Activated naive CD4-positive, alpha-beta T cell treated with anti-CD3 and anti-CD28 coated beads, Interleukin-2, amount 50 U/mL, for 24 hours (primary cell): Measurements from ENCODE around the gene USP53.
"Not testable (repeated sequence)": the region's sequence is repeated elsewhere in the genome, so short reads cannot be mapped to it uniquely, and the experiment has no call there.

Experiments
- H3K27ac Mint-ChIP-seq: one replicate; pipeline ENCODE4 v1.8.0; 2021; ENCODE audit warnings: mild to moderate bottlenecking, mixed read lengths
- H3K27me3 Mint-ChIP-seq: one replicate; pipeline ENCODE4 v1.8.0; 2021; ENCODE audit warnings: mixed read lengths
- H3K36me3 Mint-ChIP-seq: one replicate; pipeline ENCODE4 v1.8.0; 2021; ENCODE audit warnings: mixed read lengths
- H3K4me1 Mint-ChIP-seq: one replicate; pipeline ENCODE4 v1.8.0; 2021; ENCODE audit warnings: mixed read lengths
- H3K4me3 Mint-ChIP-seq: one replicate; pipeline ENCODE4 v1.8.0; 2021; ENCODE audit warnings: mild to moderate bottlenecking, mixed read lengths
- H3K9me3 Mint-ChIP-seq: one replicate; pipeline ENCODE4 v1.8.0; 2021; ENCODE audit warnings: mixed read lengths

Gene USP53

GRCh38 chr4:119310826-119311225, 98.3 kb downstream of the USP53 start:
- Mint-ChIP-seq H3K36me3 (no peaks in the 10 kb centered on the region), H3K9me3 (no peaks in the 10 kb centered on the region), H3K4me1 (no peaks in the 10 kb centered on the region), H3K4me3 (no peak overlapping the region), H3K27ac (no peak overlapping the region), H3K27me3 (no peaks in the 10 kb centered on the region)

DNA sequence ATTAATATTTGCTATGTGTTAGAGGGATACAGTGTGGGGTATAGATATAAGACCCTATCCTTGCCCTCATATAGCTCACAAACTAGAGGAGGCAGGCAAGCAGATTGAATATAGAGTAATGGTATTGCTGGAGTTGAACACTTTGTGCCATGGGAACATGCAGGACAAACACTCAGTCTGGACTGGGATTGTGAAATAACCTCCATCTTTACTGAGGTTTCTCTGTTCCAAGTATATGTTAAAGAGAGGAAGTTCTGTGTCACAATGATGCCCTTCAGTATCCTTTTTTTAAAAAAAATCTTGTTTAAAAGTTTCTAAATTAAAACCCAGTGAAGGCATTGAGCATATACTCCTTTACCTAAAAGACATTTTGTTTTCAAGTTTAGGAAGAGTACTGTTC, 100.7 kb downstream of the USP53 start:
- Mint-ChIP-seq H3K4me1 (no peaks in the 10 kb centered on the region), H3K27ac (no peak overlapping the region), H3K27me3 (no peaks in the 10 kb centered on the region), H3K36me3 (no peaks in the 10 kb centered on the region), H3K9me3 (no peaks in the 10 kb centered on the region), H3K4me3 (no peak overlapping the region)

DNA sequence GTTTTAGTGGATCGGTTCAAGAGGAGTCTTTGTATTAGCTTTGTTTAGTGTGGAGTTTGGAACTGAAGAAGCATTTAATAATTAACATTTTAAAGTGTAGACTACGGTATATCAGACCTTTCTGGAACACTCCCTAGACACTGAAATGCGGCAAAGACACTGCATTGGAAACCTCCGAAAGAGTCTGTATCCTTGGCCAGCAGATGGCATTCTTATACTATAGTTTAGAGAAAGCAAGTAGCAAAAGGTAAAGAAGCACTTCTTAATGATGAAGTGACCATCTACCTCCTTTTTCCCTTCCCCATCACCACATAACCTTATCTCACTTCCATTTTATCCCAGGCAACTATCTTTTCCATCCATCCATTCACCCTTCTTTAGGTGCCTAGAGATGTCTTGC, 101.8 kb downstream of the USP53 start:
- no peak overlapping the region for H3K27ac Mint-ChIP-seq
- H3K4me3 Mint-ChIP-seq = no peak overlapping the region
- H3K9me3 Mint-ChIP-seq = no peaks in the 10 kb centered on the region
- no peaks in the 10 kb centered on the region for H3K4me1 Mint-ChIP-seq
- no peaks in the 10 kb centered on the region for H3K36me3 Mint-ChIP-seq
- no peaks in the 10 kb centered on the region for H3K27me3 Mint-ChIP-seq

- H3K4me3 Mint-ChIP-seq = no peak overlapping the region
- H3K27me3 Mint-ChIP-seq = no peaks in the 10 kb centered on the region
- no peak overlapping the region for H3K27ac Mint-ChIP-seq
- H3K36me3 Mint-ChIP-seq = no peaks in the 10 kb centered on the region
- H3K9me3 Mint-ChIP-seq = no peaks in the 10 kb centered on the region
- H3K4me1 Mint-ChIP-seq = no peaks in the 10 kb centered on the region
These were observed 102.5 kb downstream of the USP53 start for GRCh38 chr4:119315036-119315435.

DNA sequence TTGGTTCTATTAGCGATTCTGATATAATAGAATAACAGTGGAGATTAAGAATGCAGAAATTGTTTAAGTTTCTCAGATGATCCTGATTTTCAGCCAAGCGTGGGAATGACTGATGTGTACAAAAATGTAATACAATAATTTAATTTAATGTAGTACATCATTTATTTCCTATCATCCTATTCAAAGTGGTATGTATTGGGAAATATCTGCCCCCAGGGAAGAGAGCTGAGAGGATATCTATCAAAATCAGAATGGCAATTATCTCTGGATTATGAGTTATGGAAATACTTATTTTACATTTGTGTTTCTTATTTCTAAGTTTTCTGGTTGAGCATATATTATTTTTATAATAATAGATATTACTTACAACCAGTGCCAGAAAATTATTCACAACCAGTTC, 105.5 kb downstream of the USP53 start:
- peaks cover 3% of the 10 kb centered on the region for H3K4me1 Mint-ChIP-seq
- H3K36me3 Mint-ChIP-seq = no peaks in the 10 kb centered on the region

DNA sequence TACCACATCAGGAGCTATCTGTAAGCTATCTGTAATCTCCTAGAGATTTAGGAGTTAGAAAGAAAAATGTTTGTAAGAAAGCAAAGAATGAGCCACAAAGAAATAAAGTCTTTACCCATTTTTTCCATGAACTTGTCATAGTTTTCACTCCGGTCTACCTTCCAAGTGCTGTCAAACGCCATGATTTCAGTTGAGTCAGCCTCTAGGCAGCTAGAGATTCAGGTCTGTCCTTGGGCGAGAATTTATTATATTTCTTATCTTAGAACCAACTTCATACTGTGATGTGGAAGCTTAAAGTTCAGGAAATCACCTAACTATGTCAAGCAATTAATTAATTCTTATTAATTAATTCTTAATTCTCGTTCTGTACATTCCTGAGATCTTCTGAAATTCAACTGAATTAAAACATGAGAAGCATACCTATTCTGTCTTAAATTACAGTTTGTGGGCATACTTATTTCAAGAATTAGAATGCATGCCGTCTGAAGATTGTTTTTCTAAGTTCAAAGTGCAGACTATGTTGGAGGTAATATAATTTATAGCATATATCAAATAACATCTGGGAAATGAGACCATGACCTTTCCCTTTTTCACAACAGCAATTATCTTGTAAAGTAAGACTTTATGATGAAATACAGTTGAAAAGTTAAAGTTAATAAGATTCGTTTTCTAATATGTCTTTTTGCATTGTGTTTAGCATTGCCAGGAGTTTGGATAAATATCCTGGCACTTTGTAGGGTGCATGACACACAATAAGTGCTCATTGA, 109.6 kb downstream of the USP53 start, which contains the start of gene FABP2:
FABP2 (minus strand) TSS at position 218 of the 767 bp plus-strand sequence; CDS start at position 182, 36 bp downstream.
- H3K9me3 Mint-ChIP-seq = no peaks in the 10 kb centered on the region
- no peak within 1 kb of the TSS for H3K4me3 Mint-ChIP-seq
- H3K27ac Mint-ChIP-seq = no peak within 1 kb of the TSS
- no peaks in the 10 kb centered on the region for H3K27me3 Mint-ChIP-seq
- no peaks in the 10 kb centered on the region for H3K36me3 Mint-ChIP-seq
- H3K4me1 Mint-ChIP-seq = peaks cover 3% of the 10 kb centered on the region

More for the DNA sequence above, 105.5 kb downstream of the USP53 start:
- no peak overlapping the region for H3K4me3 Mint-ChIP-seq
- no peak overlapping the region for H3K27ac Mint-ChIP-seq
- no peaks in the 10 kb centered on the region for H3K9me3 Mint-ChIP-seq
- H3K27me3 Mint-ChIP-seq = no peaks in the 10 kb centered on the region

GRCh38 chr4:119328695-119329094, 116.2 kb downstream of the USP53 start:
- Mint-ChIP-seq H3K36me3 (no peaks in the 10 kb centered on the region), H3K4me1 (no peaks in the 10 kb centered on the region), H3K27me3 (peaks cover 2% of the 10 kb centered on the region), H3K4me3 (no peak overlapping the region), H3K27ac (no peak overlapping the region), H3K9me3 (no peaks in the 10 kb centered on the region)

GRCh38 chr4:119329835-119330620, 117.5 kb downstream of the USP53 start:
- H3K36me3 Mint-ChIP-seq = no peaks in the 10 kb centered on the region
- no peaks in the 10 kb centered on the region for H3K4me1 Mint-ChIP-seq
- H3K27me3 Mint-ChIP-seq = peaks cover 2% of the 10 kb centered on the region
- no peaks in the 10 kb centered on the region for H3K9me3 Mint-ChIP-seq
- no peak overlapping the region for H3K4me3 Mint-ChIP-seq
- H3K27ac Mint-ChIP-seq = no peak overlapping the region

DNA sequence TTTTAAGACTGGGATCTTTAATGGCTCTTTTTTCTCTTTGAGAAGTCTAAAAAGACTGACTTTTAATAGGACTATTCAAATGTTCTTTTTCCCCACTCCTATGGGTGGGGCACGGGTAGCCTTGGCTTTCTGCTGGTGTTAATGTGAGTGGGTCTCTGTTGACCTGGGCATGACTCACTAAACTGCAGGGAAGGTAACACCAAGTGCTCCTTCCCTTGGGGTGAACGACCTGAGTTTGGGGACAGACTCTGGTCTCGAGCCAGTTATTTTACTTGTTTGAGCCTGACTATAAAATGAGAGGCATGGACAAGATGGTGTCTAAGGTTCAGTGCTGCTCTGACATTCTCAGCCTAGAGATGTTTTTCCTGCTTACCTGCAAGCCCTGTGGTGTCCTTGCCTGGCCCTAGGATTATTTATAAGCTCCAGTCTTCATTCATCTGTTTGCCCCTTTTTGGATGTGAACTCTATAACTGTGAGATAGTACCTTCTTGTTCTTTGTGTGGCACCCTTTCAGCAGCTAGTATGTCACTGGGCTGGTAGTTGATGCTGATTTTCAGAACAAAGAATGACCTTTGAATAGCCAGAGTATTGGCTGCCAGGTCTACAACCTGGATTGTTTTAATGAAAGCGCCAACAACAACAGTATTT, 123.9 kb downstream of the USP53 start:
- H3K27ac Mint-ChIP-seq, H3K4me3 Mint-ChIP-seq, H3K36me3 Mint-ChIP-seq, H3K27me3 Mint-ChIP-seq, H3K4me1 Mint-ChIP-seq, H3K9me3 Mint-ChIP-seq: not testable (repeated sequence)

DNA sequence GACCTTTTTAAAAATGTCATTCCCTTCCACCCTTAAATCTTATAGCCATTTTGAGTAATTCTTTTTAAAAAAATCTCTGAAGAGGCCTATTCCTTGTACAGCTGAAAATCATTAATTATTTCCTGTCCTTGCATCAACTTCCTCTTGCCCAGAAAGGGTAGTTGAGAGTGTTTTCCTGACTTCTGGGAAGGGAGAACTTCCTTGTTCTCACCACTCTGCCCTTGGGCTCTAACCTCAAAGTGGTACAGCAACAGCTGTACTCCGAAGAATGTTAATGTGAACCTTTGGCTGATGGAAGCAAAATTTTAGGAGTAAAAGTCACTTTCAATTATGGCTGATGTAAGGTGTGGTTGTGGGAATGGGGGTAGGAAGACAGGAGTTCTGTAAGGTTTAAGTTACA, 124.5 kb downstream of the USP53 start:
- Mint-ChIP-seq H3K4me1 (no peaks in the 10 kb centered on the region), H3K4me3 (no peak overlapping the region), H3K27ac (no peak overlapping the region), H3K9me3 (no peaks in the 10 kb centered on the region), H3K36me3 (no peaks in the 10 kb centered on the region), H3K27me3 (no peaks in the 10 kb centered on the region)

GRCh38 chr4:119339895-119340294, 127.4 kb downstream of the USP53 start:
- H3K4me3 Mint-ChIP-seq, H3K27me3 Mint-ChIP-seq, H3K27ac Mint-ChIP-seq, H3K9me3 Mint-ChIP-seq, H3K4me1 Mint-ChIP-seq, H3K36me3 Mint-ChIP-seq: not testable (repeated sequence)

- H3K27me3 Mint-ChIP-seq, H3K9me3 Mint-ChIP-seq, H3K4me1 Mint-ChIP-seq, H3K27ac Mint-ChIP-seq, H3K4me3 Mint-ChIP-seq, H3K36me3 Mint-ChIP-seq: not testable (repeated sequence)
These were observed 130.8 kb downstream of the USP53 start for GRCh38 chr4:119343293-119343692.
